Activated naive CD8-positive, alpha-beta T cell treated with anti-CD3 and anti-CD28 coated beads for 36 hours (primary cell): ENCODE measurements around the gene KRT5. TPM values are rescaled to one million over a fixed set of nuclear protein-coding genes. Genes with fewer than 3 reads are reported as not detected.

Source experiments
- DNase-seq: peaks from one replicate; pipeline ENCODE4 v3.0.0; 2021
- H3K27ac Mint-ChIP-seq: one replicate; pipeline ENCODE4 v1.8.0; 2022; ENCODE audit warnings: mild to moderate bottlenecking, moderate library complexity, mixed read lengths
- H3K27me3 Mint-ChIP-seq: one replicate; pipeline ENCODE4 v1.8.0; 2022; ENCODE audit warnings: mild to moderate bottlenecking, mixed read lengths
- H3K36me3 Mint-ChIP-seq: one replicate; pipeline ENCODE4 v1.8.0; 2021; ENCODE audit warnings: mild to moderate bottlenecking, mixed read lengths
- H3K4me1 Mint-ChIP-seq: one replicate; pipeline ENCODE4 v1.8.0; 2021; ENCODE audit warnings: mixed read lengths
- H3K4me3 Mint-ChIP-seq: one replicate; pipeline ENCODE4 v1.8.0; 2022; ENCODE audit warnings: mild to moderate bottlenecking, moderate library complexity, mixed read lengths
- H3K9me3 Mint-ChIP-seq: one replicate; pipeline ENCODE4 v1.8.0; 2022; ENCODE audit warnings: mixed read lengths
- total RNA-seq, 2 experiments: library from RNA; stranded (reverse); gene quantifications; one replicate each; pipeline ENCODE4 v1.2.3, GENCODE V29; 2021

The KRT5 gene
- not detected for total RNA-seq

DNA sequence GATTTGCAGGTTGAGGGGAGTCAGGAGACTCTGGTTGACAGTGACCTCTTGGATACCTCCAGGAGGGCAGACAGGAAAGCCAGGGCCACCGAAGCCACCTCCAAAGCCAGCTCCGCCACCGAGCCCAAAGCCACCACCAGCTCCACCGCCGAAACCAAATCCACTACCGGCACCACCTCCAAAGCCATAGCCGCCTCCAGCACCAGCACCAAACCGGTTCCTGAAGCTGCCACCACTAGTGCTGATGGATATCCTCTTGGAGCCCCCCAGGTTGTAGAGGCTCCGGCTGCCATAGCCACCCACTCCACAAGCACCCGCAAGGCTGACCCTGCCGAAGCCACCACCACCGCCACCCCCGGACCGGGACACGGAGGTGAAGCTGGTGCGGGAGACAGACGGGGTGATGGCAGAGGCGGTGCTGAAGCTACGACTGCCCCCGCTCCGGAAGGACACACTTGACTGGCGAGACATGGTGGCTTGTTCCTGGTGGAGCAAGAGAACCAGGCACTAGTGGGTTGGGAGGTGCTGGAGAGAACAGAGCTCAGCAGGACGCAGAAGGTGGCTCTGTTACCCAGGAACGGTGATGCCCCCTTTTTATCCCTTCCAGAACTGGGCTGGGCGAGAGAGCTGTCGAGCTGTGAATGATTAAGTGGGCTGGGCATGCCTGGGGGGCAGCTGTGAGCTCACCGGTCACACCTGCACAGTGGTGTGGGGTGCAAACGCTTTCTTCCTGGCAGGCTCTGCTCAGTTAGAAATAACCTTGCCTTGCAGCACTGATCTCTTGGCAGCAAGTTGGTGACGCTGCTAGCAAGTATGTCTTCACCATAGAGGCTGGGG, at the start of gene KRT5:
Gene KRT5 (minus strand): TSS at position 569 of the 837 bp plus-strand sequence. CDS start 98 bp downstream, at position 471.
- H3K4me1 Mint-ChIP-seq = no peaks in the 10 kb centered on the region
- no peak within 1 kb of the TSS for H3K4me3 Mint-ChIP-seq
- H3K27me3 Mint-ChIP-seq = peaks cover 4% of the 10 kb centered on the region
- H3K36me3 Mint-ChIP-seq = no peaks in the 10 kb centered on the region
- DNase-seq = no peak
- no peaks in the 10 kb centered on the region for H3K9me3 Mint-ChIP-seq
- H3K27ac Mint-ChIP-seq = no peak within 1 kb of the TSS

GRCh38 chr12:52568111-52568510, 47.9 kb upstream of the KRT5 start:
- no peaks in the 10 kb centered on the region for H3K36me3 Mint-ChIP-seq
- H3K27ac Mint-ChIP-seq = no peak overlapping the region
- peaks cover 9% of the 10 kb centered on the region for H3K27me3 Mint-ChIP-seq
- DNase-seq = no peak
- H3K4me1 Mint-ChIP-seq = no peaks in the 10 kb centered on the region
- no peak overlapping the region for H3K4me3 Mint-ChIP-seq
- H3K9me3 Mint-ChIP-seq = no peaks in the 10 kb centered on the region

GRCh38 chr12:52566847-52567291, 46.7 kb upstream of the KRT5 start:
- Mint-ChIP-seq H3K4me3 (no peak overlapping the region), H3K9me3 (no peaks in the 10 kb centered on the region), H3K27me3 (peaks cover 9% of the 10 kb centered on the region), H3K4me1 (no peaks in the 10 kb centered on the region), H3K36me3 (no peaks in the 10 kb centered on the region), H3K27ac (no peak overlapping the region)
- no peak for DNase-seq

DNA sequence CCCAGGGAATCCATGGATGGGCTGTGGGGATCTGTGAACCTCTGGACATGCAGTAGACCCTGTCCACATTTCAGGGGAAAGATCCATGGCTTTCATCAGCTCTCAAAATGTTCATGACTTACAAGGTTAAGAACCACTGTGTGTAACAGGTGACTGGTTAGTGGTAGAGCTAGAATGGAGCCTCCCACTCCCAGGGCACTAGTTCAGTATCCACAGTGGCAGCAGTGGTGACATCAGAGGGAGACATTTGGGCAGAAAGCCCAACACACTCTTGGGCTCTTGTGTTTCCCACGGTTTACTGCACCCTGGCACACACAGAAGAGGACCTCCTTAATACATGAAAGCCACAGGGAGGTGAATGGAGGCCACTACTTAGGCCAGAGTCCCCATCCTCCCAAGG, 44.4 kb upstream of the KRT5 start:
- DNase-seq = no peak
- H3K9me3 Mint-ChIP-seq = no peaks in the 10 kb centered on the region
- H3K36me3 Mint-ChIP-seq = no peaks in the 10 kb centered on the region
- no peak overlapping the region for H3K27ac Mint-ChIP-seq
- H3K27me3 Mint-ChIP-seq = peaks cover 9% of the 10 kb centered on the region
- H3K4me3 Mint-ChIP-seq = no peak overlapping the region
- H3K4me1 Mint-ChIP-seq = no peaks in the 10 kb centered on the region

DNA sequence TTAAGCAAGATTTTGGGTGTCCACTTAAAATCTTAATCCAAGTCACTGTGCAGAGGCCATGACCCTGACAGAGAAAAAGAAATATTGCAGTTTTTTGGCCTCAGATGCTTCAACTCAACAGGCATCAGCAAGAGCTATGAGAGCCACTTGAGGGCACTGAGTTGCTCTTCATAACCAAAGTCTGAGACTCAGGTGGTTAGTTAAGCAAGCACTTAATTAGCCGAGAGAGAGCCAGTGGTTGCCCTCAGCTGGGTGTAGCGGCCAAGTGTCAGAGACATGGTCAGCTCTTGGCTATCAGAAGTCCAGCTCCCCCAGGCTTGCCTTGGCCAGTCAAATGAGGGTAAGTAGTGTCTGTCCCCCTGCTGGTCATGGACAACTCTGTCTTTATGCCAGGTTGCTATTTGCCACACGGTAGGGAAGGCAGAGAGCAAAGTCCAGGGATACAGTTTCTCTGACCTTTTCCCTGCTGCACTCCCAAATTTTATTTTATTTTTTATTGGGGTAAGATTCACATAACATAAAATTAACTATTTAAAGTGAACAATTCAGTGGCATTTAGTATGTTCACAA, 41.8 kb upstream of the KRT5 start:
- Mint-ChIP-seq H3K36me3 (no peaks in the 10 kb centered on the region), H3K9me3 (no peaks in the 10 kb centered on the region), H3K27ac (no peak overlapping the region), H3K4me1 (no peaks in the 10 kb centered on the region), H3K4me3 (no peak overlapping the region), H3K27me3 (peaks cover 9% of the 10 kb centered on the region)
- no peak for DNase-seq

GRCh38 chr12:52559979-52560378, 39.8 kb upstream of the KRT5 start:
- DNase-seq = no peak
- no peak overlapping the region for H3K4me3 Mint-ChIP-seq
- H3K36me3 Mint-ChIP-seq = no peaks in the 10 kb centered on the region
- H3K4me1 Mint-ChIP-seq = no peaks in the 10 kb centered on the region
- H3K9me3 Mint-ChIP-seq = no peaks in the 10 kb centered on the region
- H3K27me3 Mint-ChIP-seq = peaks cover 5% of the 10 kb centered on the region
- H3K27ac Mint-ChIP-seq = no peak overlapping the region

GRCh38 chr12:52558781-52559445, 38.7 kb upstream of the KRT5 start:
- Mint-ChIP-seq H3K27me3 (peaks cover under 1% of the 10 kb centered on the region), H3K9me3 (no peaks in the 10 kb centered on the region), H3K4me3 (no peak overlapping the region), H3K4me1 (no peaks in the 10 kb centered on the region), H3K27ac (no peak overlapping the region), H3K36me3 (no peaks in the 10 kb centered on the region)
- no peak for DNase-seq

DNA sequence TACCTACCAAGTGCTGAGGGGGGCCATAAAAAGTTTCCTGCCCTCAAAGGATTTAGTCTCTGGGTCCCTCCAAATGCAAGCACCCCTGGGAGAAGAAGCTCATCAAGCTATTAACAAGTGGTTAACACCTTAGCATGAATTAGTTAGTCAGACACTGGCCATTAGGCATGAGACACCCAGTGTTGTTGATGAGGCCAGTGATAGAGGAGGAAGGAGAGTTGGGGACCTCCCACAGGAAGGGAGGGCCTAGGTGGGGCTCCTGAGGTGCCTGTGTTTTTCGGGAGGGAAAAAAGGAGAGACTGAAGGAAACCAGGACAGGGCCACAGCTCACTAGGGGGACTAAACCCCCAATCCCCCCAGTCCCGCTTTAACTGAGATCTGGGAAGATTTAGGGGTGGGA, 37.3 kb upstream of the KRT5 start:
- no peak for DNase-seq
- Mint-ChIP-seq H3K4me3 (no peak overlapping the region), H3K36me3 (no peaks in the 10 kb centered on the region), H3K9me3 (no peaks in the 10 kb centered on the region), H3K4me1 (no peaks in the 10 kb centered on the region), H3K27ac (no peak overlapping the region), H3K27me3 (no peaks in the 10 kb centered on the region)

- no peak overlapping the region for H3K27ac Mint-ChIP-seq
- DNase-seq = no peak
- H3K4me3 Mint-ChIP-seq = no peak overlapping the region
- no peaks in the 10 kb centered on the region for H3K4me1 Mint-ChIP-seq
- no peaks in the 10 kb centered on the region for H3K9me3 Mint-ChIP-seq
- H3K27me3 Mint-ChIP-seq = no peaks in the 10 kb centered on the region
- H3K36me3 Mint-ChIP-seq = no peaks in the 10 kb centered on the region
Observed at GRCh38 chr12:52555577-52555976, 35.4 kb upstream of the KRT5 start.

DNA sequence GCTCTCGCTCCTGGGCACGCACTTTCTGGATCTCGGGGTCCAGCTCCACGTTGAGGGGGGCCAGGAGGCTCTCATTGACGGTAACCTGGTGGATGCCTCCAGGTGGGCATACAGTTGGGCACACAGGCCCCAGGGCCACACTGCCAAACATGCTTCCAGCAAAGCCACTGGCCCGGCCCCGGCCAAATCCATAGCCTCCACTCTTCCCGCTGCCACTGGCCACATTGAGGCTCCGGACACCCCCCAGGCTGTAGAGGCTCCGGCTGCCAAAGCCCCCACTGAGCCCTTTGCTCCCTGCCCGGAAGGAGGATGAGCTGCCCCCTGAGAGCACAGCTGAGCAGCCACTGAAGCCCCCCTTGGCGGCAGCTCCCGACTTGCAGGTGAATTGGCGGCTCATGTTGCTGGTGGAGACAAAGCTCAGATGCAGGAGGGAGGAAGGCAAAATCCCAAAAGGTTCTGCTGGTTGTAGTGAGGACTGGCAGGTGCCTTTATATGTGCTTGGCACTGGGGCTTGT, 32.5 kb upstream of the KRT5 start, which contains the start of gene KRT71:
Gene KRT71 (minus strand): TSS at position 465 of the 515 bp plus-strand sequence. CDS start 68 bp downstream, at position 397.
- H3K36me3 Mint-ChIP-seq = no peaks in the 10 kb centered on the region
- peaks cover 4% of the 10 kb centered on the region for H3K27me3 Mint-ChIP-seq
- DNase-seq = no peak
- no peak within 1 kb of the TSS for H3K27ac Mint-ChIP-seq
- no peaks in the 10 kb centered on the region for H3K4me1 Mint-ChIP-seq
- no peaks in the 10 kb centered on the region for H3K9me3 Mint-ChIP-seq
- no peak within 1 kb of the TSS for H3K4me3 Mint-ChIP-seq

DNA sequence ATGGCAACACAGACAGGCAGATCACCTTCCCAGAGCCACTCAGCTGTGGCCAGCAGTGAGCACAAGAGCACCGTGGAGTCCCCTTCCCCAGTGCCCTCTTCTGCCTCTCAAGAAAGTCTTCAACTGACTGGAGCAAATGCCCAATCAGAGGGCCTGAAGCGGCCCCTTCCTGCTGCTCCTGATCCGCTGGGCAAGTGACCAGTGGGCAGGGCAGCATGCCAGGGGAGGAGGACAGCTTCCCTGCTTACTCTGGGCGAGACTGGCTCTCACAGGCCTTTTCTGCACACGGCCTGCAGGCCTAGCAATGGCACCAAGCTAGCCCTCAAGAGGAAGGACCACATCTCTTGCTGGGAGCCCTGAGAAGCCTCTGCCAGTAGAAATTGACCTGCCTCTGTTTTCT, 31.9 kb upstream of the KRT5 start:
- H3K27ac Mint-ChIP-seq = no peak overlapping the region
- H3K9me3 Mint-ChIP-seq = no peaks in the 10 kb centered on the region
- peaks cover 4% of the 10 kb centered on the region for H3K27me3 Mint-ChIP-seq
- H3K36me3 Mint-ChIP-seq = no peaks in the 10 kb centered on the region
- no peak for DNase-seq
- H3K4me3 Mint-ChIP-seq = no peak overlapping the region
- H3K4me1 Mint-ChIP-seq = no peaks in the 10 kb centered on the region

DNA sequence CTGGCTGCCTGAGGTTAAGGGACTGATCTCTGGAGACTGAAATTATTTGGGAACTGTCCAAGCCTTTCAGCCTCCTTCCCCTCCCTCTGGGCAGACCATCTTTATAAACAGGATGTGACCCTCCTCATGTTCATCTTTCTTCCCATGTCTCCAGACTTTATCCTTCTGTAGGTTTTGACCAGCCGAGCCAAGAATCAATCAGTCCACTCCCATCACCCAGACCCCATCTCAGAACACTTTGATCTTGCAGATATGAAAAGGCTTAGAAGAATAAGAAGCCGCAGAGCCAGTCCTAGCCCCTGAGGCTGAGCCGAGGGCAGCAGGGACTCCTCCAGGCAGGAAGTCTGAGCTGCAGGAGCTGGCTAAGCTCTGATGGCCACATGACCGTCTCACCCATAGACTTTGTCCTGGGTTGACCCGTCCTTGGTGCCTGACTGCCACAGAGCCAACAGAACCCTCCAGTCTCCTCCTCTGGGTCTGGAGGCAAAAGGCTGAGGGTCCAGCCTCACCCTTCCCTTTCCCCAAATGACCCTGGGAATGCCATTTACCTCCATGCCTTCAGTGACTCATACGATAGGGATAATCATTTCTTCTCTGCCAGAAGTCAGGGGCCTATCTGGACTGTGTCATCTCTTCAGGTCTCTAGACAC, 31.1 kb upstream of the KRT5 start:
- H3K4me3 Mint-ChIP-seq = no peak overlapping the region
- no peak for DNase-seq
- H3K36me3 Mint-ChIP-seq = no peaks in the 10 kb centered on the region
- peaks cover 4% of the 10 kb centered on the region for H3K27me3 Mint-ChIP-seq
- no peaks in the 10 kb centered on the region for H3K9me3 Mint-ChIP-seq
- no peak overlapping the region for H3K27ac Mint-ChIP-seq
- H3K4me1 Mint-ChIP-seq = no peaks in the 10 kb centered on the region

DNA sequence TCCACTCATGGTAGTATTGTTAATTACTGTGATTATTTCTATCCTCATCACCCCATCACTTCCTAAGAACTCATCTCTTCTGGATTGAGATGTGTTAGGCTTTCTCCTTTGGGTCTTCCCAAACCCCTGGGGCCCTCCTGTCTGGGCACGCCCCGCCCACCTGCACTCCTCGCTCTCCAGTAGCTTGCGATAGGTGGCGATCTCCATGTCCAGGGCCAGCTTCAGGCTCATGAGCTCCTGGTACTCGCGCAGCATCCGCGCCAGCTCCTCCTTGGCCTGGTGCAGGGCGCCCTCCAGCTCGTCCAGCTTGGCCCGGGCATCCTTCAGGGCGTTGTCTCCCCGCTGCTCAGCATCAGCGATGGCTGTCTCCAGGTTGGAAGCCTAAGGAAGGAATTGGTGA, 25.9 kb upstream of the KRT5 start:
- no peak overlapping the region for H3K27ac Mint-ChIP-seq
- H3K27me3 Mint-ChIP-seq = peaks cover 4% of the 10 kb centered on the region
- no peak for DNase-seq
- H3K4me1 Mint-ChIP-seq = peaks cover 10% of the 10 kb centered on the region
- no peaks in the 10 kb centered on the region for H3K36me3 Mint-ChIP-seq
- H3K9me3 Mint-ChIP-seq = no peaks in the 10 kb centered on the region
- H3K4me3 Mint-ChIP-seq = no peak overlapping the region

GRCh38 chr12:52543985-52544883, 24.0 kb upstream of the KRT5 start:
- H3K9me3 Mint-ChIP-seq = no peaks in the 10 kb centered on the region
- H3K4me3 Mint-ChIP-seq = no peak overlapping the region
- H3K27ac Mint-ChIP-seq = no peak overlapping the region
- DNase-seq = no peak
- H3K4me1 Mint-ChIP-seq = peaks cover 10% of the 10 kb centered on the region
- H3K36me3 Mint-ChIP-seq = no peaks in the 10 kb centered on the region
- H3K27me3 Mint-ChIP-seq = no peaks in the 10 kb centered on the region
